Fibroblast of villous mesenchyme (primary cell): ENCODE data around the gene ITIH5. TPM values are rescaled to one million over a fixed set of nuclear protein-coding genes. Genes with fewer than 3 reads are reported as not detected.

ENCODE experiments used
- DNase-seq: peaks from one replicate; pipeline ENCODE4 v3.0.0-alpha.2; 2010; ENCODE audit warnings: low read depth
- H3K4me3 ChIP-seq: 2 replicates; pipeline ENCODE4 v1.5.1; 2011; ENCODE audit warnings: low read depth, mild to moderate bottlenecking, low read length
- CTCF ChIP-seq: IDR thresholded peaks from 2 replicates; pipeline ENCODE4 v1.5.1; 2012; ENCODE audit warnings: low read depth, mild to moderate bottlenecking, low read length; ENCODE audit not compliant: insufficient read depth
- total RNA-seq: library from RNA; depleted of rRNA; stranded (reverse); fragments of >200 nt; gene quantifications from 2 replicates; pipeline ENCODE4 v1.2.3, GENCODE V29; 2012

ITIH5 gene
- total RNA-seq, 1 donor: 0.43 TPM

GRCh38 chr10:7525314-7526016 is 141.3 kb downstream of the ITIH5 start:
- TF ChIP-seq CTCF: peak; percentile 82
- H3K4me3 ChIP-seq: no peak overlapping the region
- DNase-seq: peak; percentile 66

- TF ChIP-seq CTCF: no peak
- DNase-seq: no peak
- H3K4me3 ChIP-seq: no peak overlapping the region
These were observed 143.1 kb downstream of the ITIH5 start for GRCh38 chr10:7523656-7524055.

DNA sequence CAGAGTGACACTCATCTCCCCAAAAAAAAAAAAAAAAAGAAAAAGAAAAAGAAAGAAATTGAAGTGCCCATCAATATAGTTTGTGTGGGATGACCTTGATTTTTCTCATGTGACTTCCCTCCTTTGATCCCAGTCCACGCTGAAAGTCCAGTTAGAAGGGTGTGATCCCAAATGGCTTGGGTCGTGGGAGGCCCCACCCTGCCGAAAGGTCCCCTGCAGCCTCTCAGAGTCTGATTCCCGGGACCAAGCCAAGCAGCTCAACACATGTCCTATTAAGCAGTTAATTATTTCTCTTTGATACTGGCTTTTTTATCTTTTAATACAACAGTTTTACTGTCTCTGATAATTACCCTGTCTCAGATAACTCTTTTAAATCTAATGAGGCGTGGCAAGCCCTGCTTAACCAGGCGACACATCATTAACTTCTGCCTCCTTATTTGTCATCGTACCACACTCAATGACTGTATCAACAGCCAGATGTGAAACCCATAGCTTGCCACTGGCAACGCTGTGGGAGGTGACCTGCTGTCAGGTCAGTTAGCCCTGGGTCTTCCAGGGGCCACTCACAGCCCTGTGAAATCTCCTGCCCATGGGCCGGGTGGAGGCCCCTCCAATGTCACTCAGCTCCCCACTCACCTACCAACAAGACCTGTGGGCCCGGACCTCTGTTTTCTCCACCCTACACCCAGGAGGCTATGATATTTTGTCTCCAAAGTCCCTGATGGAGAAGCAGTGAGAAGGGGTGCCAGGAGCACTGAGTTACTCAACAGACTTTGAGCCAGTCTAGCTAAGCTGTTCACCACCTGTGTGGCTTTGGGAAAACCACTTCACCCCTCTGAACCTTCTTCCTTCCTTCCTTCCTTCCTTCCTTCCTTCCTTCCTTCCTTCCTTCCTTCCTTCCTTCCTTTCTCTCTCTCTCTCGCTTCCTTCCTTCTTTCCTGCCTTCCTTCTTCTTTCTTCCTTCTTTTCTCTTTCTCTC is 146.0 kb downstream of the ITIH5 start:
- DNase-seq: no peak
- no peak overlapping the region for H3K4me3 ChIP-seq
- no peak for TF ChIP-seq CTCF

- H3K4me3 ChIP-seq: no peak overlapping the region
- DNase-seq: no peak
These were observed 147.4 kb downstream of the ITIH5 start for GRCh38 chr10:7519351-7519750.

GRCh38 chr10:7518693-7519092 is 148.1 kb downstream of the ITIH5 start:
- DNase-seq: no peak
- no peak overlapping the region for H3K4me3 ChIP-seq
- no peak for TF ChIP-seq CTCF

More at GRCh38 chr10:7519351-7519750, 147.4 kb downstream of the ITIH5 start:
- TF ChIP-seq CTCF: no peak

DNA sequence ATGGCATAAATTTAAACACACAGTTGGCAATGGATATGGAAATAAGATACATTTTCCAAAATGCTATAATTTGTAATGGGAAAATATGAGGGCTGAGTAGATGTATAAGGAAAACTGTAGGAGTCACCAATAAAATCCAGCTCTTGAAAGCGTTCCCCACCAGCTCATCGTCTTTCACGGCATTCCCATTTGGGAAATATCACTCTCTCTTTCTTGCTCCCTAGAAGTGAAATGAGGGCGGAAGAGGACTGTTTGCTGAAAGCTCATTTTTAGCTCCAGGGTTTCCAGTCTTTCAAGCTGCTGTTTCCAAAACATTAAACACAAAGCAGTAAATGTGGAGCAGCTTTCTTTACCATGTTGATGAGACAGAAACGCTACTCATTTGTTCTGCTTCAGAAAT is 151.3 kb downstream of the ITIH5 start:
- TF ChIP-seq CTCF: no peak

More for the DNA sequence above, 151.3 kb downstream of the ITIH5 start:
- DNase-seq: no peak
- no peak overlapping the region for H3K4me3 ChIP-seq
